Measurements from ENCODE around the gene RNF130. TPM values are rescaled to one million over a fixed set of nuclear protein-coding genes. Genes with fewer than 3 reads are reported as not detected.

The RNF130 gene
- total RNA-seq, 6 experiments from 2014 or later, result 66.7 to 119 (median 89.9) TPM

- H3K27ac ChIP-seq, result no peak overlapping the region
These were observed 12.0 kb upstream of the RNF130 start for GRCh38 chr5:180083529-180084060.

GRCh38 chr5:180082633-180083420 is 11.3 kb upstream of the RNF130 start:
- WGBS (ENCODE audit: insufficient coverage, low coverage, low lambda C conversion rate, missing lambda C conversion rate), result 73% methylated on average over 13 of the region's 17 CpGs
- no peak overlapping the region for H3K27ac ChIP-seq
- peaks cover 0 to 14% (median 0%) of the 10 kb centered on the region in 4 donors for H3K4me1 ChIP-seq
- H3K9me3 ChIP-seq, result no peaks in the 10 kb centered on the region
- TF ChIP-seq CTCF (IDR thresholded peaks at IDR 0.05) (no peak), POLR2A (IDR thresholded peaks at IDR 0.05) (no peak)
- no peak for DNase-seq
- intact Hi-C loops (cut with DNase I), result loop anchor here in 1 of 2 donors (10.0 kb wide), 1 partner anchor 108 kb away; no protein-coding TSS in a partner anchor
- H3K4me3 ChIP-seq, result no peak overlapping the region
- no peaks in the 10 kb centered on the region for H3K36me3 ChIP-seq
- H3K27me3 ChIP-seq, result no peaks in the 10 kb centered on the region
- ATAC-seq, result no peak

More at GRCh38 chr5:180083529-180084060, 12.0 kb upstream of the RNF130 start:
- H3K36me3 ChIP-seq, result no peaks in the 10 kb centered on the region
- intact Hi-C loops (cut with DNase I), result loop anchor here in 1 of 2 donors (10.0 kb wide), 1 partner anchor 109 kb away; no protein-coding TSS in a partner anchor
- no peak for DNase-seq
- 98% methylated on average over 7 of the region's 10 CpGs for WGBS (ENCODE audit: insufficient coverage, low coverage, low lambda C conversion rate, missing lambda C conversion rate)
- TF ChIP-seq POLR2A (IDR thresholded peaks at IDR 0.05) (no peak), CTCF (IDR thresholded peaks at IDR 0.05) (no peak)
- no peaks in the 10 kb centered on the region for H3K27me3 ChIP-seq
- no peak overlapping the region for H3K4me3 ChIP-seq
- ATAC-seq, result no peak
- peaks cover 0 to 7% (median 0%) of the 10 kb centered on the region in 4 donors for H3K4me1 ChIP-seq
- H3K9me3 ChIP-seq, result no peaks in the 10 kb centered on the region

- no peak for DNase-seq
- peak; percentile 30 to 66 (median 59) for ATAC-seq
- TF ChIP-seq POLR2A (IDR thresholded peaks at IDR 0.05) (no peak), CTCF (IDR thresholded peaks at IDR 0.05) (no peak)
- no peaks in the 10 kb centered on the region for H3K9me3 ChIP-seq
- intact Hi-C loops (cut with DNase I), result loop anchor here in 1 of 2 donors (10.0 kb wide), 1 partner anchor 107 kb away; no protein-coding TSS in a partner anchor
- peak overlapping the region in 1 of 3 donors; percentile 45 for H3K27ac ChIP-seq
- H3K27me3 ChIP-seq, result no peaks in the 10 kb centered on the region
- no peaks in the 10 kb centered on the region for H3K36me3 ChIP-seq
- no peak overlapping the region for H3K4me3 ChIP-seq
- 26% methylated on average over 5 of the region's 5 CpGs for WGBS (ENCODE audit: insufficient coverage, low coverage, low lambda C conversion rate, missing lambda C conversion rate)
- H3K4me1 ChIP-seq, result peaks cover 0 to 24% (median 5%) of the 10 kb centered on the region in 4 donors
These were observed 9.9 kb upstream of the RNF130 start for GRCh38 chr5:180081481-180081880.

GRCh38 chr5:180080486-180081280 is 9.1 kb upstream of the RNF130 start:
- no peaks in the 10 kb centered on the region for H3K9me3 ChIP-seq
- H3K27ac ChIP-seq, result peak overlapping the region in 1 of 3 donors; percentile 45
- TF ChIP-seq POLR2A (IDR thresholded peaks at IDR 0.05) (no peak), CTCF (IDR thresholded peaks at IDR 0.05) (no peak)
- DNase-seq, result no peak
- no peaks in the 10 kb centered on the region for H3K27me3 ChIP-seq
- intact Hi-C loops (cut with DNase I), result loop anchor here in 1 of 2 donors (10.0 kb wide), 1 partner anchor 106 kb away; no protein-coding TSS in a partner anchor
- ATAC-seq, result no peak
- no peak overlapping the region for H3K4me3 ChIP-seq
- WGBS (ENCODE audit: insufficient coverage, low coverage, low lambda C conversion rate, missing lambda C conversion rate), result 75% methylated on average over 11 of the region's 24 CpGs
- no peaks in the 10 kb centered on the region for H3K36me3 ChIP-seq
- peaks cover 0 to 31% (median 8%) of the 10 kb centered on the region in 4 donors for H3K4me1 ChIP-seq
